ENCODE measurements around the gene TYSND1.
"Not testable (repeated sequence)": the region's sequence is repeated elsewhere in the genome, so short reads cannot be mapped to it uniquely, and the experiment has no call there.

Gene TYSND1, protein sequence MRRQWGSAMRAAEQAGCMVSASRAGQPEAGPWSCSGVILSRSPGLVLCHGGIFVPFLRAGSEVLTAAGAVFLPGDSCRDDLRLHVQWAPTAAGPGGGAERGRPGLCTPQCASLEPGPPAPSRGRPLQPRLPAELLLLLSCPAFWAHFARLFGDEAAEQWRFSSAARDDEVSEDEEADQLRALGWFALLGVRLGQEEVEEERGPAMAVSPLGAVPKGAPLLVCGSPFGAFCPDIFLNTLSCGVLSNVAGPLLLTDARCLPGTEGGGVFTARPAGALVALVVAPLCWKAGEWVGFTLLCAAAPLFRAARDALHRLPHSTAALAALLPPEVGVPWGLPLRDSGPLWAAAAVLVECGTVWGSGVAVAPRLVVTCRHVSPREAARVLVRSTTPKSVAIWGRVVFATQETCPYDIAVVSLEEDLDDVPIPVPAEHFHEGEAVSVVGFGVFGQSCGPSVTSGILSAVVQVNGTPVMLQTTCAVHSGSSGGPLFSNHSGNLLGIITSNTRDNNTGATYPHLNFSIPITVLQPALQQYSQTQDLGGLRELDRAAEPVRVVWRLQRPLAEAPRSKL
- 15.7 to 51.8 reads per million in 2 experiments for total RNA-seq

DNA sequence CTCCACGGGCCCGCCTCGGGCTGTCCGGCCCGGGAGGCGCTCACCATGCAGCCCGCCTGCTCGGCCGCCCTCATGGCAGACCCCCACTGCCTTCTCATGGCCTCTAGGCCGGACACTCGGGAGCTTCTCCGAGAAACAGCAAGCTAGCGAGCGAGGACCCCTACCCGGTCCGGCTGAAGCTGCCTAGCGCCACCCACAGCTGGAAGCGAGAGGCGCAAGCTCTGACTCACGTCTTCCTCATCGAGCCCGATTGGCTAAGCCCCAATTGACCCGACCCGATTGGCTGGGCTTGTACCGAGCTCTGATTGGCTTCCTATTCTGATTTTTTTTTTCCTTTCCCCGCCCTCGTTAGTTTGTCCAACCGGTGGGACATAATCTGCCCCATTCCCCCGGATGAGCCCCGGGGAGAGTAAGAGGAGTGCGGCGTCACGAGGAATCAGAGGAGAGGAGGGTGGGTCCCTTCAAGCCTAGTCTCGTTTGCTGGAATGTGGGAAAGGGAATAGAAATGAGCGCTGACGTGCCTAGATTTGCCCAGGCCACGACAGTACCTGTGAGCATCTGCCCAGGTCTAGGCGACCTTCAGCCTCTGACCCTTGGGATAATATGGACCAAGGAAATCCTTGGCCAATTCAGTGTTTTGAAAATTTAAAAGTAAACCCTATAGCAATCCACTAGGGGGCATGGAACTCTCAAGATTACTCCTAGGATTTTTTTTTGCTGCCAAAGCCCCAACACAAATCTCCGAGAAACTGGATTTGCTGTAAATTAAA, at the start of gene TYSND1:
Gene TYSND1 (minus strand): TSS at position 212 of the 770 bp plus-strand sequence. CDS start 114 bp downstream, at position 98.
- peak; percentile 90 for DNase-seq (ENCODE audit: low read depth)

DNA sequence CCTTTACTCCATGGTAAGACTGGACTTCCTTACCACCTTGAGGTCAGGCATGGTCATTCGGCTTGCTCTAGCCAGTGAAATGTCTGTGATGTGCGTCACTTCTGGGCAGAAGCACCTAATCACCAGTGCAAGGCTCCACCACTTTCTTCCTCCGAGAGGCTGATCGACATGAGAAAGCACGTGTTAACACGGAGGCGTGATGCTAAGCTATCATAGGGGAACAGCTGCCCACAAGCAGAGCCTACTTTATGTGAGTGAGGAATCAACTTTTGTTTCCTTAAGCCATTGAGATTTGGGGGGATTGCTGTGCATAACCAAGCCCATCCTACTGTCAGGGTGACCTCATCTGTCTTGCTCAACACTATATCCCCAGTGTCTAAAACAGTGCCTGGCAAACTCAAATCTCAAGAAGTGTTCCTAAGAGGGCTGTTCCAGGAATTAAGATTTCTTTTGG, 46.9 kb upstream of the TYSND1 start:
- no peak for DNase-seq (ENCODE audit: low read depth)

DNA sequence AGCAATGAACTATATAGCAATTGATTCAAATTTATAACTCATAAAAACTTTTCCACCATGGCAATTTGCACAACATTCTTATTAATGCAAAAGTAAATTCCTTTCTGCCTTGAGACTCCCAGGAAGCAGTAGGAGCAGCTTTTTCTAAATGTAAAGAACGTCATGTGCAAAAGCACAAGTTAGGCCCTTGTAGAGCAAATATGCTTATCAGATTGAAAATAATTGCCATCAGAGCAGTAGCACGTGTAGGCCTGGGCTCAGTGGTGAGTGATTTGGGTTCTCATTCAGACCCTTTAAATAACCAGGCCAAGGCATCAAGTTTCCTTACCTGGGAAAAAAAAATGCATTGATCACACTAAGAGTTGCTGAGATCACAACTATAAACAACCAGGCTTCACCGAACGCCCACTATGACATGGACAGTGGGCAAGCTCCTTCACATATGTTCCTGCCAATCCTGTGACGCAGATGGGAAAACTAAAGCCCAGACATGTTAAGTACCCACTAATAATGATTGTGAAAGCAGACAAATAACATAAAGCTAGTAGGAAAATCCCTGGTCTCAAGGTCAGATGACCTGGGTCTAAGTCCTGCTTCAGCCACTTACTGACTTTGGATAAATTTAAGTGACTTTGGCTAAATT, 45.9 kb upstream of the TYSND1 start:
- DNase-seq (ENCODE audit: low read depth) = no peak

DNA sequence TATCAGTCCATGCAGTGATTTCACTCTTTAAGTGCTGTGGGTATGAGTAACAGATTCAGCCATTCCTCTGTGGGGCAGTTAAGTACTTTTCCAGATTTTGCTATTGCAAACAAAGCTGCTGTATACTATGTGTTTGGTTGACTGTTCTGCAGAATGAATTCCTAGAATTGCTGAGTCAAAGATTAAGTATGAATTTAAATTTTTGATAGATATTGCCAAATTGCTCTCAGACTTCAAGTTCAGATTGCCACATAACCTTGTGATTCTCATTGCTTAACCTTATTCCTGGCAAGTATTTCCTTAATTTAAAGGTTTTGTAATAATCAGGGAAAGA, 45.4 kb upstream of the TYSND1 start:
- DNase-seq (ENCODE audit: low read depth) = no peak

DNA sequence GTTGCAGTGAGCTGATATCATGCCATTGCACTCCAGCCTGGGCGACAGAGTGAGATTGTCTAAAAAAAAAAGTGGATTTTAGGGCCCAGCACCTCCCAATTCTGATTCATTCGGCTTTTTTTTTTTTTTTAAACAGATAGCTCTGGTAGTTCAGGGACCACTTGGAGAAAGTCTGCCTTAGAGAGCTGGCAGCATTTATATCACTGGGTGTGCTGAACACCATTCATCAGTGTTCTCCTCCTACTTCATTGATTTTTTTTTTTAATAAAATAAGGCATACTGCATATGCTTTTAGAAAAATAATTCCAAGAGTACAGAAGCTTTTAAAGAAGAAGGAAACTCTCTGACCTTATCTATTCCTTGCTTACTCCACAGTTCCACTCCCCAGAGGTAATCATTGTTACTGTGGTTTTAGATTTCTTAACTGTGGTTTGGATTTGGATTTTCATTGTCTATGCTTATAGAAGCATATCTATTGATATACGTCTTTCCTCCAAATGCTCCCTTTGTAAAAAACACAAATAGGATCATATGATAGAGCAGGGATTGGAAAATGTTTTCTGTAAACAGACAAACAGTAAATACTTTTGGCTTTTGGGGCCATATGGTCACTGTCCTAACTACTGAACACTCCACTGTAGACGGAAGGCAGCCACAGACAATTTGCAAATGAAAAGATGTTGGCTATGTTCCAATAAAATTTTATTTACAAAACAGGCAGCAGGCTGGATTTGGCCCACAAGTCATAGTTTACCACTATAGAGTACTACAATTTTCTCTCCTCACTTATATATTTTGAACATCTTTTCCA, 44.9 kb upstream of the TYSND1 start:
- no peak for DNase-seq (ENCODE audit: low read depth)

DNA sequence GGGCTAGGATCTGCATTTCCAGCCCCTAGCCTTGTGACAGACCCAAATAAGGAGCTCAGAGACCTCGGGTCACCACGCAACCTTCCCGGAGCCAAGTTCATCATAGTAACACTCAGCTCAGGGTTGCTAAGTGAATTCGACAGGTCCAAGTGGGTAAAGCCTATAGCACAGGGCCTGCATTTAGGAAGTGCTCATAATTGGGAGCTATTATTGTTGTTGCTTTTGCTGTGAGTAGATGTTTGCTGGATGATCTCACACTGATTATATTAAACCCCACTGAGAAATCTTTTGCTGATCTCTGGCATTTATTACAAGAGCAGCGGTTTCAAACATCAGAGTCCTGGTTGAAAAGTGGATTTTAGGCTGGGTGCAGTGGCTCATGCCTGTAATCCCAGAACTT, 44.1 kb upstream of the TYSND1 start:
- no peak for DNase-seq (ENCODE audit: low read depth)

DNA sequence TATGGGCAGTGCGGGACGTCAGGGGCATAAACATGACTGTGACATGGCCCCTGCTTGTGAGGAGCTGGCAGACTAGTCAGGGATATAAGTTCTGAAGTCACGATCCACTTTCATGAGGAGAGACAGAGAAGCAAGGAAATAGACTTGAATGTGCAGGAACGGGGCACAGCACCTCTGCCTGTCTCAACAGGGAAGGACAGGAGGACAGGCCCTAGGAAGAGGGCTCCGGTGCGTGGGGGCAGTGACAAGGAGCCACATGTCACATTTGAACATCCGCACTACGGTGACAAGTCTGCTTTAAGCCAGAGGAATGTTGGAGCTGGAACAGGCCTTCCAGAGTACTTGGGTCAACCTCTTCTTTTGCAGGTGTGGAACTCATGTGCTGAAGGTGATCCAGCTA, 43.6 kb upstream of the TYSND1 start:
- no peak for DNase-seq (ENCODE audit: low read depth)

DNA sequence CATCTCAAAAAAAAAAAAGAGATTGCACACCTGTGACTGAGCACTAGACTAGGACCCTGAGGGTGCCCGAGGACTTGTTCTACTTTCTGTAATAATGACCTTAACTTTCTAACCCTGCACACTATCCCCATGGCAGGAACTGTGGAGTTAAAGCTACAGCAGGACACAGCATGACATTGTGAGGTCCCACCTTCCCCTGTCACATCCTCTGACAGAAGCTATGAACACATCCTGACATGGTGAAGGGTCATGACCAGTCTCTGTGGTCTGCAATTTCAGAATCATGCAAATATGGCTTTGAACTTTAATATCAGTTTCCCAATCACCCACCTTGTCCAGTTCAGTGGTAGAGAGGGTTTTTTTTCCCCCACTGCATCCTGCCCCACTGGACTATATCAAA, 42.3 kb upstream of the TYSND1 start:
- DNase-seq (ENCODE audit: low read depth) = no peak

DNA sequence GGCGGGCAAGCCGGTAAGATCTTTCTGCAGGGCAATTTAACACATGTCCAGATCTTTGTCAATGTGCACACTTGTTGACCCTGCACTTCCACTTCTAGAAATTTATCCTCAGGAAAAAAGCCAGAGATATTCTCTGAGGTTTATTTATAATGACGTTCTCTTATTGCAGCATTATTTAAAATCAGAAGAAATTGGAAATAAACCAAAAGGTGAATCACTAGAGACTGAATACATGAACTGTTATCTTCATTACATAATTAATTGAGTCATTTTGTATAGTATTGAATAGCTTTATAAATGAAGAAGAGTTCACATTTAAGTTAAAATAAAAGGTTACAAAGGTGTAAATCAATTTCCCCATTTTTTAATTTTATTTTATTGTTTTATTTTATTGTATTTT, 40.1 kb upstream of the TYSND1 start:
- DNase-seq (ENCODE audit: low read depth) = no peak

DNA sequence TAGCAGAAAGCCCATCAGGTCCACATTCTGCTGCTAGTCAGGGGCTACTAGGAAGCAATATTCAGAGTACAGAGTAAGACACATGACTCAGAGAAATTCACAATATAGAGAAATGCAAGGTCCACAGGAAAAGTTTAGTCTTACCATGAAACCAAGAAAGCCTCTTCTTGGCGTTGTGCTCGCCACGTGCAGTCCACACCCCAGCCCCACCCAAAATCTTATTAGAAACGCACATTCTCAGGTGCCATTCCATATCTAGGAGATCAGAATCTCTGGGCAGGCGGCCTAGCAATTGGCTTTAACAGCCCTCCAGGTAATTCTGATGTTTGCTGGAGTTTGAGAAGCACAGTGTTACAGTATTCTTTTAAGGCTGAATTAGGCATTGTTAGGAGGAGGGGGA, 39.6 kb upstream of the TYSND1 start:
- DNase-seq (ENCODE audit: low read depth) = no peak

DNA sequence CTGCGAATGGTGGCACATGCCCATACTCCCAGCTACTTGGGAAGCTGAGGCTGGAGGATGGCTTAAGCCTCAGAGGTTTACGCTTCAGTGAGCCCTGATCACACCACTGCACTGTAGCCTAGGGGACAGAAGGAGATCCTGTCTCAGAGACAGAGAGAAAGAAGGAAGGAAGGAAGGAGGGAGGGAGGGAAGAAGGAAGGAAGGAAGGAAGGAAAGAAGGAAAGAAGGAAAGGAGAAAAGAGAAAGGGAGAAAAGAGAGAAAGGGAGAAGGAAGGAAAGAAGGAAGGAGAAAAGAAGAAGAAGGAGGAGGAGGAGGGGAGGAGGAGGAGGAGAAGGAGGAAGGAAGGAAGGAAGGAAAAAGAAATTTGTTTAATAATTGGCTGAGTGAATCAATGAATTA, 36.8 kb upstream of the TYSND1 start:
- DNase-seq (ENCODE audit: low read depth) = no peak

DNA sequence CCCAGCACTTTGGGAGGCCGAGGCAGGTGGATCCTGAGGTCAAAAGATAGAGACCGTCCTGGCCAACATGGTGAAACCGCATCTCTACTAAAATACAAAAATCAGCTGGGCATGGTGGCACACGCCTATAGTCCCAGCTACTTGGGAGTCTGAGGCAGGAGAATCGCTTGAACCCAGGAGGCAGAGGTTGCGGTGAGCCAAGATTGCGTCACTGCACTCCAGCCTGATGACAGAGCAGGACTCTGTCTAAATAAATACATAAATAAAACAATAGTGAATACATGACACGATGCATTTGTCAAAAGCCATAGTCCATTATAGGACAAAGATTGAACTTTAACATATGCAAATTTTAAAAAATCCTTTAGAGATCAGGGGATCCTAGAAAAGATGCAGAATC, 32.7 kb upstream of the TYSND1 start:
- not testable (repeated sequence) for DNase-seq (ENCODE audit: low read depth)

DNA sequence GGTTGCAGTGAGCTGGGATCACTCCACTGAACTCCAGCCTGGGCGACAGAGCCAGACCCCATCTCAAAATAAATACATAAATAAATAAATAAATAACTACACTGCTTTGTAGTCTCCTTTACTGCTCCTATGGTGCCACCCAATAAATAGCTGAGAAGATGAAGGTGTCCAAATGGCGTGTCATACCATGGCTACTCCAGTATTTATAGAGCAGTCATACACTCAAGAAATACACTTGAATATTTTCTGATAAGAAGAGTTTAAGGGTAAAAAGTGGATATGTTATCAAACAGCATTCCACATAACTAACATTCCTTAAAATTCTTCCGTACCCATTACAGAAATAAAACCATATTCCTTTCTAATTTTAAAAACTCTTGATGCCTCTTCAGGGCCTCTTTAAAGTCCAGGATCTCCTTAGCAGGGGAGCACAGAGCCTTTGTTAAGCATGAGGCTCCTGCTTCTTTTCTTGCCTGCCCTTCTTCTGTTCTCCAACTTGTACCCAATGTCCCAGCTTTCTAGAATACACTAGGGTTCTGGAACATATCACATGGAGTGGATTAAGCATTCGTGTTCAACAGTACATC, 31.7 kb upstream of the TYSND1 start:
- no peak for DNase-seq (ENCODE audit: low read depth)

DNA sequence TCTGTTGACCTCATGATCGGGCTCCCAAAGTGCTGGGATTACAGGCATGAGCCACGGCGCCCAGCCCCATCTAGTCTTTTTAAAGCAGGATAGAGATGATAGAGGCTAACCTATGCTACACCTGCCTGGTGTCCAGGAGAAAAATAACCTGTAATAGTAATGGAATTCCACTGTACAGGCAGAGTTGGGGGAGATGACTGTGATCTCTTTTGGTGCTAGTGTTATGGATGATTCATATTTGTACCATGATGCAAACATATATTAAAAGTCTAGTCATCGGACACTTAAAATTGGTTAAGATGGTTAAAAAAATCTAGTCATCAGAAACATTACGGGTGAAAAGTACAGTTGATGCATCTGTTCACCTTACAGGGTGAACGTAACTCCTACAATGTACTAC, 29.9 kb upstream of the TYSND1 start:
- no peak for DNase-seq (ENCODE audit: low read depth)

DNA sequence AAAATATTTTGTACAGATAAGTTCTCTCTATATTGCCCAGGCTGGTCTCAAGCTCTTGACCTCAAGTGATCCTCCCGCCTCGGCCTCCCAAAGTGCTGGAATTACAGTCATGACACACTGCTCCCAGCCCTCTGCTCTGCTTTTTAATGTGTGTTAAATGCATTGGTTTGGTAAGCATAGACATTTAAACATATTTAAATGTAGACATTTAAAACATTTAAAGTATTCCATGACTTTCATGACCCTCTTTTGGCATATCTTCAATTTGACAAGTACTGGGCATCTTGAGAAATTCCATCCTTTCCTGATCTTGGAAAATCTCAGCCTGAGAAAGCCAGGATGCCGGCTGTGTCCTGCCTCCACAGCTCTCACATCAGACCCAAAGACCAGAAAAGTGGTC, 29.0 kb upstream of the TYSND1 start:
- DNase-seq (ENCODE audit: low read depth) = no peak

DNA sequence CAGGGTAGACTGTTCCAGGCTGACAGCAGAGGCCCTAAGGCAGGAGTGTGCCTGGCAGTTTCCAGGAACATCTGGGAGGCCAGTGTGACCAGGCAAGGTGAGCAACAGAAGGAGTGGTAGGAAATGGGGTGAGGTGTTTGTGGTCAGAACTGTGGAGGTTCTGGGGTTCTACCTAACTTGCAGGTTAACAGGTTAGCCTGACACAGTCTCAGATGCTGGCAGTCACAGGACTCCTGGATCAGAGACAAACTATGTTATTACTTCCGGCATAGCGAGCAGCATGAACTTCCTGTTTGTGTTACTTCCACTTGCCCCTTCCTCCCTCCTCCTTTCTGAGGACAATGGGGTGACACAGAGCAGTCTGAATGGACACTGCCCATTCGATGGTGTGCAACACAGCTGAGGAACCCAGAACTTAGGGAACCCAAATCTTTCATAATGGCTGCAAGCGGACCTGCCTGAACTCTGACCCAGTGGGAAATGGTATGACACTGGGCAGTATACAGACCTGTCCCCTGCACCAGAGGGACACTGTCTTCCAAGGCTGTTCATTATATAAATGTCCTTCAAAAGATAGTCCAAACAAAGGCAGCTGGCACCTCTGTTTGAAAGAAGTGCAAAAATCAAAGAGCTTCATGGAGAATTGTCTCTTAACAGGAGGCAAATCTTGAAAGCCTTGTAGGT, 27.7 kb upstream of the TYSND1 start:
- DNase-seq (ENCODE audit: low read depth) = no peak

DNA sequence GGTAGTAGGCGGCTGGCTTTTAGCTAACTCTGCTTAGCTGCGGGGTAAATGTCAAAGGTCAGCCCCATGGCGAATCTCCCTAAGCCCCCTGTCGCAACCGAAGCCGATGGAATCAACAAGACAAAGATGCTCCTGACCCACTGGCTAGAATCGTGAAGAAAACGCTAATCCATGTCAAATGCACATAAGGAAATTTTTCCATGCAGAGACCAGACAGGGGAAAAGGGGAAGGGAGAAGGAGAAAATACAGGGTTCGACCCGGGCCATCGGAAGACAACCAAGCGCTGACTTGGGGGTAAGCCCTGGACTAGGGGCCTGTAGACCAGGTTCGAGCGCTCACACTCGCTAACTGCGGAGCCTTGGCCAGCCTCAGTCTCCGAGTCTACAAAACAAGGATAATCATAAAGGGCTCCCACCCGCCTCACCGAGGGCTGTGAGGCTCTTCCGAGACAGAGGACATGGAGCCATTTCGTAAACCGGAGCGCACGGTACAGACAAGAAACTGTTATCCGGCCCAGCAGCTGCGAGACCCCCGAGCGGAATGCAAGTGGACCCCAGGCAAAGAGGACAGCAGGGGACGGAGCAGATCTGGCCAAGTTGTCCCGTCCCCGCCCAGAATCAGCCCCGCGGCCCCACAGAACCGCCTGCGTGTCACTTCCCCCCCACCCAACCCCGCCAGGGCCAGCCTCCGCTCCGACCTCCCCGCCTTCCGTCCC, 23.3 kb upstream of the TYSND1 start:
- DNase-seq (ENCODE audit: low read depth) = no peak

DNA sequence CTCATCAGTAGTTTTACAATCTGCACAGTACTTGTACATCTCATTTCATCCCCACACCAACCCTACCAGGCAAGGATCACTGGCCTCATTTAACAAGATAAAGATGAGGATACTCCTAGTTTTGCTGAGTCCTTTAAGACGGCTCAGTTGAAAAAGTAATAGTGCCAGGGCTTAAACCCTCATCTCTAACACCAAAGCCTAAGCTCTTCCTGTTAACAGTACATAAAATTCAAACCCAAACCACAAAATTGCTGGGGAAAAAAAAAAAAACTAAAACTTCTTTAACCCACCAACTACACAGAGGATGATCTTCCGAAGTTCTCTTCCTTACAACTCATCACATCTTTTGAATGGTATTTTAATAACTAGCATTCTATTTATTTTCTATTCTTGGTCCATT, 22.5 kb upstream of the TYSND1 start:
- DNase-seq (ENCODE audit: low read depth) = no peak

DNA sequence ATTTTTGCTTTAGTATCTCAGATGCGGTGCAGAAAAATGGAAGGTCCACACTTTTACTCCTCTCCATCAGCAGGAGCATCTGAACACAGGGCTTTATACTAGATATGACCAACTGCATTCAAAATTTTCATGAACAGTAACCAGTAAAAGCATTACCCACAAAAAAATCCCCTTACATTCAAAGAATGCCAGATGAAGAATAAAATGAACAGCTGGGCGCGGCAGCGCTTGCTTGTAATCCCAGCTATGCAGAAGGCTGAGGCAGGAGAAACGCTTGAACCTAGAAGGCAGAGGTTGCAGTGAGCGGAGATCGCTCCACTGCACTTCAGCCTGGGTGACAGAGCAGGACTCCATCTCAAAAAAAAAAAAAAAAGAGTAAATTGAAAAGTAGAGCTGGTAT, 20.7 kb upstream of the TYSND1 start:
- DNase-seq (ENCODE audit: low read depth) = no peak

DNA sequence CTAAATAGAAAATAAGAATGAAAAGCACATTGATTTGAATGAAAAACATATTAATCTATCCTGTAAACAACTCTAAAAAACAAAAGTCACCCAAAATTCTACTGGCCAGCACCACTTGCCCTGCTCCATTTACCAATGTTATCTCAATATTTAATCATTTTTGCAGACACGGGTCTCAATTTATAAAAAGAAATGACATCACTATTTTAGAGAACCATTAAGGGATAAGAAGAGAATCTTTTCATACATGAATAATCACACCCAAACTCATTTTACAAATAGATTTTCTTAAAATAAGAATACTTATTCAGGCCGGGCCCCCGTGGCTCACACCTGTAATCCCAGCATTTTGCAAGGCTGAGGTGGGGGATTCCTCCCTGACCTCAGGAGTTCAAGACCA, 19.9 kb upstream of the TYSND1 start:
- DNase-seq (ENCODE audit: low read depth) = no peak

Data from T follicular helper cell (primary cell).